Kidney (tissue), 14 donors: ENCODE measurements around the gene RXRA. TPM values are rescaled to one million over a fixed set of nuclear protein-coding genes. Genes with fewer than 3 reads are reported as not detected.

Experiments
- DNase-seq, 5 donors: peaks; one replicate each; pipeline ENCODE4 v3.0.0-alpha.2; 2013 to 2020
- FAIRE-seq: peaks from 2 replicates; lab custom pipeline; 2012; peaks lifted over from hg19 to GRCh38; lab: Jason Lieb, UNC
- H3K27ac ChIP-seq, 2 donors: one replicate each; pipeline ENCODE4 v1.7.0; 2013; ENCODE audit warnings: low read depth in 2 of 2, low read length in 2 of 2, inconsistent platforms in 1 of 2
- H3K27me3 ChIP-seq: one replicate; pipeline ENCODE4 v1.7.1; 2013; ENCODE audit warnings: low read length, inconsistent platforms; ENCODE audit not compliant: control insufficient read depth, insufficient read depth
- H3K36me3 ChIP-seq, 3 donors: one replicate each; pipeline versions ENCODE4 v1.7.0 to v1.7.1; 2013; ENCODE audit warnings: low read length in 3 of 3, control low read depth in 1 of 3, inconsistent platforms in 1 of 3; ENCODE audit not compliant: insufficient read depth in 3 of 3, control insufficient read depth in 2 of 3
- H3K4me1 ChIP-seq, 3 donors: one replicate each; pipeline versions ENCODE4 v1.7.0 to v1.7.1; 2013; ENCODE audit warnings: low read length in 3 of 3, inconsistent platforms in 1 of 3, low read depth in 1 of 3; ENCODE audit not compliant: control insufficient read depth in 2 of 3, insufficient read depth in 2 of 3
- H3K4me3 ChIP-seq, 3 donors: one replicate each; pipeline versions ENCODE4 v1.7.0 to v1.8.1; 2013; ENCODE audit warnings: low read length in 3 of 3, control low read depth in 1 of 3, inconsistent platforms in 1 of 3
- H3K9ac ChIP-seq, 3 donors: one replicate each; pipeline versions ENCODE4 v1.7.0 to v1.7.1; 2013; ENCODE audit warnings: low read length in 3 of 3, control low read depth in 1 of 3, inconsistent platforms in 1 of 3
- H3K9me3 ChIP-seq, 3 donors: one replicate each; pipeline versions ENCODE4 v1.7.0 to v1.7.1; 2013; ENCODE audit warnings: low read length in 3 of 3, control low read depth in 1 of 3, inconsistent platforms in 1 of 3; ENCODE audit not compliant: control insufficient read depth in 2 of 3, insufficient read depth in 1 of 3
- CTCF ChIP-seq: IDR thresholded peaks from 3 replicates; pipeline ENCODE4 v1.5.1; 2012; ENCODE audit warnings: mild to moderate bottlenecking, moderate library complexity, borderline replicate concordance; ENCODE audit not compliant: insufficient read depth; ENCODE audit errors: extremely low read depth
- intact Hi-C: fragments of 100-400 bp; cut with DNase I; formaldehyde crosslinking; loops from one replicate; pipeline ENCODE4 v1.11.1; 2022
- polyA plus RNA-seq: library from polyadenylated mRNA; stranded (reverse); fragments of 350-450 nt; fragmentation: Illumina TruSeq; extraction: RNeasy Lipid Tissue Mini Kit (QIAGEN cat#74804); gene quantifications from one replicate; pipeline ENCODE4 v1.2.3, GENCODE V29; 2014; ENCODE audit warnings: low read depth, low replicate concordance; ENCODE audit not compliant: insufficient read depth
- total RNA-seq: library from RNA; stranded (reverse); fragmentation: NEBNext Ultra II Directional; extraction: Animal tissue kit (Norgen Biotek cat#: 25700); gene quantifications from one replicate; pipeline ENCODE4 v1.2.1, GENCODE V29; 2021
- donor health status: control.
- donor health status: control.
- donor health status: control.
- donor health status: control.
- donor health status: control.
- donor health status: DM: yes; HTN: yes; CAD: no.
- donor health status: Normal renal cell carcinoma (clear cell type).

RXRA gene
- total and polyA plus RNA-seq, 2 donors from 2014 or later = 24.0 to 49.5 TPM

- Histone ChIP-seq H3K27me3 (no peaks in the 10 kb centered on the region), H3K4me3 (no peak overlapping the region), H3K9me3 (no peaks in the 10 kb centered on the region), H3K36me3 (no peaks in the 10 kb centered on the region), H3K9ac (no peak overlapping the region), H3K4me1 (no peaks in the 10 kb centered on the region), H3K27ac (no peak overlapping the region)
- intact Hi-C loops = no loop called here
- no peak for TF ChIP-seq CTCF
- DNase-seq (peak in 1 of 5 donors; percentile 42), FAIRE-seq (no peak)
These were observed 12.8 kb upstream of the RXRA start for GRCh38 chr9:134313470-134313869.

GRCh38 chr9:134314039-134314949, 12.0 kb upstream of the RXRA start:
- Histone ChIP-seq H3K27ac (no peak overlapping the region), H3K36me3 (no peaks in the 10 kb centered on the region), H3K4me1 (no peaks in the 10 kb centered on the region), H3K9ac (no peak overlapping the region), H3K9me3 (no peaks in the 10 kb centered on the region), H3K27me3 (no peaks in the 10 kb centered on the region), H3K4me3 (no peak overlapping the region)
- intact Hi-C loops = no loop called here
- no peak for TF ChIP-seq CTCF
- FAIRE-seq = no peak
- peak in 2 of 5 donors; percentile 37 to 55 for DNase-seq

GRCh38 chr9:134314950-134315715, 11.1 kb upstream of the RXRA start:
- Histone ChIP-seq H3K36me3 (no peaks in the 10 kb centered on the region), H3K27ac (no peak overlapping the region), H3K27me3 (no peaks in the 10 kb centered on the region), H3K9ac (no peak overlapping the region), H3K9me3 (no peaks in the 10 kb centered on the region), H3K4me3 (no peak overlapping the region), H3K4me1 (peaks cover 0 to under 1% (median 0%) of the 10 kb centered on the region in 3 donors)
- TF ChIP-seq CTCF = no peak
- FAIRE-seq (no peak), DNase-seq (peak in 2 of 5 donors; percentile 44 to 68)
- intact Hi-C loops = no loop called here
